GM19397 (cell line): ENCODE results near the gene IFT57.
"Not testable (repeated sequence)": the region's sequence is repeated elsewhere in the genome, so short reads cannot be mapped to it uniquely, and the experiment has no call there.

Experiments used
- ATAC-seq: cut with Tn5 transposase; IDR thresholded peaks from one replicate; pipeline ENCODE4 v1.9.1; 2021; ENCODE audit warnings: mild to moderate bottlenecking, moderate library complexity; ENCODE audit not compliant: unreplicated experiment

The IFT57 gene

GRCh38 chr3:108164391-108164790 lies 57.8 kb downstream of the IFT57 start:
- ATAC-seq: no peak

GRCh38 chr3:108159865-108160264 lies 62.4 kb downstream of the IFT57 start:
- no peak for ATAC-seq

GRCh38 chr3:108159105-108159504 lies 63.1 kb downstream of the IFT57 start:
- no peak for ATAC-seq

GRCh38 chr3:108158251-108158650 lies 64.0 kb downstream of the IFT57 start:
- no peak for ATAC-seq

GRCh38 chr3:108157273-108157672 lies 65.0 kb downstream of the IFT57 start:
- ATAC-seq: no peak

- ATAC-seq: no peak
Measured at GRCh38 chr3:108156312-108156853, 65.8 kb downstream of the IFT57 start.

GRCh38 chr3:108155642-108156041 lies 66.6 kb downstream of the IFT57 start:
- not testable (repeated sequence) for ATAC-seq

GRCh38 chr3:108153451-108153981 lies 68.7 kb downstream of the IFT57 start:
- no peak for ATAC-seq

GRCh38 chr3:108152274-108152673 lies 70.0 kb downstream of the IFT57 start:
- ATAC-seq: no peak

- no peak for ATAC-seq
Measured at GRCh38 chr3:108150200-108150599, 72.0 kb downstream of the IFT57 start.

GRCh38 chr3:108146139-108146538 lies 76.1 kb downstream of the IFT57 start:
- ATAC-seq: no peak

GRCh38 chr3:108145578-108145977 lies 76.6 kb downstream of the IFT57 start:
- no peak for ATAC-seq

- ATAC-seq: no peak
Measured at GRCh38 chr3:108137460-108137814, 84.8 kb downstream of the IFT57 start.

- no peak for ATAC-seq
Measured at GRCh38 chr3:108136561-108137459, 85.4 kb downstream of the IFT57 start.

GRCh38 chr3:108134555-108134880 lies 87.7 kb downstream of the IFT57 start:
- peak; percentile 38 for ATAC-seq

- ATAC-seq: peak; percentile 37
Measured at GRCh38 chr3:108133858-108134554, 88.2 kb downstream of the IFT57 start.

GRCh38 chr3:108133048-108133369 lies 89.2 kb downstream of the IFT57 start:
- ATAC-seq: no peak

- no peak for ATAC-seq
Measured at GRCh38 chr3:108131475-108132134, 90.6 kb downstream of the IFT57 start.

- no peak for ATAC-seq
Measured at GRCh38 chr3:108130701-108131474, 91.3 kb downstream of the IFT57 start.

GRCh38 chr3:108130236-108130635 lies 92.0 kb downstream of the IFT57 start:
- no peak for ATAC-seq
